ENCODE data around the gene CDC42BPA.
"Not testable (repeated sequence)": the region's sequence is repeated elsewhere in the genome, so short reads cannot be mapped to it uniquely, and the experiment has no call there.

DNA sequence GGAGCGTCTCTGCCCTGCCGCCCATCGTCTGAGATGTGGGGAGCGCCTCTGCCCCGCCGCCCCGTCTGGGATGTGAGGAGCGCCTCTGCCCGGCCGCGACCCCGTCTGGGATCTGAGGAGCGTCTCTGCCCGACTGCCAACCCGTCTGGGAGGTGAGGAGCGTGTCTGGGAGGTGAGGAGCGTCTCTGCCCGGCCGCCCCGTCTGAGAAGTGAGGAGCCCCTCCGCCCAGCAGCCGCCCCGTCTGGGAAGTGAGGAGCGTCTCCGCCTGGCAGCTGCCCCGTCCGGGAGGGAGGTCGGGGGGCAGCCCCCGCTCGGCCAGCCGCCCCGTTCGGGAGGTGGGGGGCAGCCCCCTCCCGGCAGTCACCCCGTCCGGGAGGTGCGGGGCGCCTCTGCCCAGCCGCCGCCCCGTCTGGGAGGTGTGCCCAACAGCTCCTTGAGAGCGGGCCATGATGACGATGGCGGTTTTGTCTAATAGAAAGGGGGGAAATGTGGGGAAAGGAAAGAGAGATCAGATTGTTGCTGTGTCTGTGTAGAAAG, 42.1 kb downstream of the CDC42BPA start:
- TF ChIP-seq, protein P1, sequence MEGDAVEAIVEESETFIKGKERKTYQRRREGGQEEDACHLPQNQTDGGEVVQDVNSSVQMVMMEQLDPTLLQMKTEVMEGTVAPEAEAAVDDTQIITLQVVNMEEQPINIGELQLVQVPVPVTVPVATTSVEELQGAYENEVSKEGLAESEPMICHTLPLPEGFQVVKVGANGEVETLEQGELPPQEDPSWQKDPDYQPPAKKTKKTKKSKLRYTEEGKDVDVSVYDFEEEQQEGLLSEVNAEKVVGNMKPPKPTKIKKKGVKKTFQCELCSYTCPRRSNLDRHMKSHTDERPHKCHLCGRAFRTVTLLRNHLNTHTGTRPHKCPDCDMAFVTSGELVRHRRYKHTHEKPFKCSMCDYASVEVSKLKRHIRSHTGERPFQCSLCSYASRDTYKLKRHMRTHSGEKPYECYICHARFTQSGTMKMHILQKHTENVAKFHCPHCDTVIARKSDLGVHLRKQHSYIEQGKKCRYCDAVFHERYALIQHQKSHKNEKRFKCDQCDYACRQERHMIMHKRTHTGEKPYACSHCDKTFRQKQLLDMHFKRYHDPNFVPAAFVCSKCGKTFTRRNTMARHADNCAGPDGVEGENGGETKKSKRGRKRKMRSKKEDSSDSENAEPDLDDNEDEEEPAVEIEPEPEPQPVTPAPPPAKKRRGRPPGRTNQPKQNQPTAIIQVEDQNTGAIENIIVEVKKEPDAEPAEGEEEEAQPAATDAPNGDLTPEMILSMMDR (conservative IDR thresholded peaks at IDR 0.05 in 1 of 2, IDR thresholded peaks at IDR 0.05 in 1 of 2; ENCODE audit: low read depth in 1 of 2, low read length in 2 of 2): not testable (repeated sequence)
- not testable (repeated sequence) for TF ChIP-seq EZH2 (IDR thresholded peaks at IDR 0.05; ENCODE audit: low read length, missing control alignments)
